Stimulated activated CD8-positive, alpha-beta memory T cell treated with anti-CD3 and anti-CD28 coated beads, Interleukin-15, amount 100 ng/mL, for 4 hours (primary cell): ENCODE measurements around the gene CADM1.

ENCODE experiments used
- DNase-seq, 2 donors: peaks; one replicate each; pipeline ENCODE4 v3.0.0-alpha.2; 2020; ENCODE audit warnings: low read depth in 2 of 2

Gene CADM1

GRCh38 chr11:115123641-115124040, 380.6 kb downstream of the CADM1 start:
- DNase-seq, result no peak

GRCh38 chr11:115122274-115122673, 381.9 kb downstream of the CADM1 start:
- DNase-seq, result no peak
